HEK293 (cell line): Measurements from ENCODE around the gene PA2G4.

Source experiments
- HOXA7 ChIP-seq: sonication (generic); formaldehyde crosslinking; IDR thresholded peaks from 2 replicates; pipeline ENCODE4 v1.8.1; 2022; ENCODE audit warnings: missing genetic modification reagents, borderline replicate concordance
- HOXC10 ChIP-seq: sonication (generic); formaldehyde crosslinking; IDR thresholded peaks from 2 replicates; pipeline ENCODE4 v1.8.1; 2023; ENCODE audit warnings: mild to moderate bottlenecking, missing genetic modification reagents
- PRDM4 ChIP-seq: fragments of 450-650 bp; formaldehyde crosslinking; IDR thresholded peaks from 2 replicates; pipeline ENCODE4 v1.5.1; 2017; ENCODE audit warnings: missing biosample characterization, missing genetic modification characterization
- SALL2 ChIP-seq: fragments of 450-650 bp; formaldehyde crosslinking; IDR thresholded peaks from 2 replicates; pipeline ENCODE4 v1.5.0; 2017; ENCODE audit warnings: missing biosample characterization, mild to moderate bottlenecking, missing genetic modification characterization, borderline replicate concordance
- SCRT2 ChIP-seq: fragments of 450-650 bp; formaldehyde crosslinking; IDR thresholded peaks from 2 replicates; pipeline ENCODE4 v1.5.1; 2016; ENCODE audit warnings: missing biosample characterization, missing genetic modification characterization
- WT1 ChIP-seq: fragments of 450-650 bp; formaldehyde crosslinking; IDR thresholded peaks from 2 replicates; pipeline ENCODE4 v1.5.1; 2016; ENCODE audit warnings: missing biosample characterization, missing genetic modification characterization
- ZBTB17 ChIP-seq: fragments of 450-650 bp; formaldehyde crosslinking; IDR thresholded peaks from 2 replicates; pipeline ENCODE4 v1.5.1; 2016; ENCODE audit warnings: missing biosample characterization, missing genetic modification characterization
- ZBTB8A ChIP-seq: fragments of 450-650 bp; formaldehyde crosslinking; IDR thresholded peaks from 2 replicates; pipeline ENCODE4 v1.5.1; 2016; ENCODE audit warnings: missing biosample characterization, missing genetic modification characterization
- ZFP69B ChIP-seq: fragments of 450-650 bp; formaldehyde crosslinking; IDR thresholded peaks from 2 replicates; pipeline ENCODE4 v1.5.1; 2016; ENCODE audit warnings: missing biosample characterization, missing genetic modification characterization
- ZNF10 ChIP-seq: fragments of 450-650 bp; formaldehyde crosslinking; IDR thresholded peaks from 2 replicates; pipeline ENCODE4 v1.5.1; 2017; ENCODE audit warnings: missing biosample characterization, missing genetic modification characterization
- ZNF140 ChIP-seq: fragments of 450-650 bp; formaldehyde crosslinking; IDR thresholded peaks from 2 replicates; pipeline ENCODE4 v1.5.1; 2016; ENCODE audit warnings: missing biosample characterization, missing genetic modification characterization
- ZNF211 ChIP-seq: fragments of 450-650 bp; formaldehyde crosslinking; IDR thresholded peaks from 2 replicates; pipeline ENCODE4 v1.5.1; 2016; ENCODE audit warnings: low read depth, missing biosample characterization, missing genetic modification characterization
- ZNF24 ChIP-seq: fragments of 450-650 bp; formaldehyde crosslinking; IDR thresholded peaks from 2 replicates; pipeline ENCODE4 v1.5.1; 2016; ENCODE audit warnings: missing biosample characterization, missing genetic modification characterization
- ZNF311 ChIP-seq: fragments of 450-650 bp; formaldehyde crosslinking; IDR thresholded peaks from 2 replicates; pipeline ENCODE4 v1.5.1; 2017; ENCODE audit warnings: missing biosample characterization, missing genetic modification characterization, borderline replicate concordance
- ZNF341 ChIP-seq: fragments of 450-650 bp; formaldehyde crosslinking; IDR thresholded peaks from 2 replicates; pipeline ENCODE4; 2016; ENCODE audit warnings: low read depth, missing biosample characterization, missing genetic modification characterization
- ZNF521 ChIP-seq: fragments of 450-650 bp; formaldehyde crosslinking; IDR thresholded peaks from 2 replicates; pipeline ENCODE4 v1.5.1; 2017; ENCODE audit warnings: missing biosample characterization, mild to moderate bottlenecking, missing genetic modification characterization
- ZNF580 ChIP-seq: fragments of 450-650 bp; formaldehyde crosslinking; IDR thresholded peaks from 2 replicates; pipeline ENCODE4 v1.5.1; 2016; ENCODE audit warnings: missing biosample characterization, missing genetic modification characterization
- ZNF654 ChIP-seq: fragments of 450-650 bp; formaldehyde crosslinking; IDR thresholded peaks from 2 replicates; pipeline ENCODE4 v1.5.1; 2016; ENCODE audit warnings: low read depth, missing biosample characterization, missing genetic modification characterization
- ZNF670 ChIP-seq: fragments of 450-650 bp; formaldehyde crosslinking; IDR thresholded peaks from 2 replicates; pipeline ENCODE4 v1.5.1; 2016; ENCODE audit warnings: missing biosample characterization, missing genetic modification characterization, low read depth
- ZNF791 ChIP-seq: fragments of 450-650 bp; formaldehyde crosslinking; IDR thresholded peaks from 2 replicates; pipeline ENCODE4 v1.5.1; 2016; ENCODE audit warnings: missing biosample characterization, missing genetic modification characterization
- ZXDB ChIP-seq: fragments of 450-650 bp; formaldehyde crosslinking; IDR thresholded peaks from 2 replicates; pipeline ENCODE4 v1.5.1; 2016; ENCODE audit warnings: missing biosample characterization, missing genetic modification characterization
- TF ChIP-seq, protein P1 (sequence below): fragments of 450-650 bp; formaldehyde crosslinking; IDR thresholded peaks from 2 replicates; pipeline ENCODE4 v1.5.1; 2017; ENCODE audit warnings: missing biosample characterization, missing genetic modification characterization
- TF ChIP-seq, protein P2 (sequence below): fragments of 450-650 bp; formaldehyde crosslinking; IDR thresholded peaks from 2 replicates; pipeline ENCODE4 v1.5.1; 2016; ENCODE audit warnings: missing biosample characterization, missing genetic modification characterization
- TF ChIP-seq, protein P3 (sequence below): fragments of 450-650 bp; formaldehyde crosslinking; IDR thresholded peaks from 2 replicates; pipeline ENCODE4 v1.5.1; 2016; ENCODE audit warnings: missing biosample characterization, missing genetic modification characterization
- TF ChIP-seq, protein P4 (sequence below): fragments of 450-650 bp; formaldehyde crosslinking; IDR thresholded peaks from 2 replicates; pipeline ENCODE4 v1.5.1; 2017; ENCODE audit warnings: missing biosample characterization, missing genetic modification characterization
- TF ChIP-seq, protein P5 (sequence below): fragments of 450-650 bp; formaldehyde crosslinking; IDR thresholded peaks from 2 replicates; pipeline ENCODE4; 2016; ENCODE audit warnings: missing biosample characterization, missing genetic modification characterization
- TF ChIP-seq, protein P6 (sequence below): fragments of 450-650 bp; formaldehyde crosslinking; IDR thresholded peaks from 2 replicates; pipeline ENCODE4 v1.5.1; 2016; ENCODE audit warnings: missing biosample characterization, missing genetic modification characterization

PA2G4 gene

GRCh38 chr12:56150563-56150962, 46.2 kb downstream of the PA2G4 start (continued):
- TF ChIP-seq PRDM4 (tag by site-specific recombination): peak; percentile 34; the same call in 1 of the 2 replicates
- no peak for TF ChIP-seq WT1
- TF ChIP-seq, protein P1, sequence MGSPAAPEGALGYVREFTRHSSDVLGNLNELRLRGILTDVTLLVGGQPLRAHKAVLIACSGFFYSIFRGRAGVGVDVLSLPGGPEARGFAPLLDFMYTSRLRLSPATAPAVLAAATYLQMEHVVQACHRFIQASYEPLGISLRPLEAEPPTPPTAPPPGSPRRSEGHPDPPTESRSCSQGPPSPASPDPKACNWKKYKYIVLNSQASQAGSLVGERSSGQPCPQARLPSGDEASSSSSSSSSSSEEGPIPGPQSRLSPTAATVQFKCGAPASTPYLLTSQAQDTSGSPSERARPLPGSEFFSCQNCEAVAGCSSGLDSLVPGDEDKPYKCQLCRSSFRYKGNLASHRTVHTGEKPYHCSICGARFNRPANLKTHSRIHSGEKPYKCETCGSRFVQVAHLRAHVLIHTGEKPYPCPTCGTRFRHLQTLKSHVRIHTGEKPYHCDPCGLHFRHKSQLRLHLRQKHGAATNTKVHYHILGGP (tag by site-specific recombination): peak; percentile 71
- TF ChIP-seq, protein P2, sequence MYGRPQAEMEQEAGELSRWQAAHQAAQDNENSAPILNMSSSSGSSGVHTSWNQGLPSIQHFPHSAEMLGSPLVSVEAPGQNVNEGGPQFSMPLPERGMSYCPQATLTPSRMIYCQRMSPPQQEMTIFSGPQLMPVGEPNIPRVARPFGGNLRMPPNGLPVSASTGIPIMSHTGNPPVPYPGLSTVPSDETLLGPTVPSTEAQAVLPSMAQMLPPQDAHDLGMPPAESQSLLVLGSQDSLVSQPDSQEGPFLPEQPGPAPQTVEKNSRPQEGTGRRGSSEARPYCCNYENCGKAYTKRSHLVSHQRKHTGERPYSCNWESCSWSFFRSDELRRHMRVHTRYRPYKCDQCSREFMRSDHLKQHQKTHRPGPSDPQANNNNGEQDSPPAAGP (tag by site-specific recombination): no peak
- no peak for TF ChIP-seq SCRT2
- TF ChIP-seq, protein P3, sequence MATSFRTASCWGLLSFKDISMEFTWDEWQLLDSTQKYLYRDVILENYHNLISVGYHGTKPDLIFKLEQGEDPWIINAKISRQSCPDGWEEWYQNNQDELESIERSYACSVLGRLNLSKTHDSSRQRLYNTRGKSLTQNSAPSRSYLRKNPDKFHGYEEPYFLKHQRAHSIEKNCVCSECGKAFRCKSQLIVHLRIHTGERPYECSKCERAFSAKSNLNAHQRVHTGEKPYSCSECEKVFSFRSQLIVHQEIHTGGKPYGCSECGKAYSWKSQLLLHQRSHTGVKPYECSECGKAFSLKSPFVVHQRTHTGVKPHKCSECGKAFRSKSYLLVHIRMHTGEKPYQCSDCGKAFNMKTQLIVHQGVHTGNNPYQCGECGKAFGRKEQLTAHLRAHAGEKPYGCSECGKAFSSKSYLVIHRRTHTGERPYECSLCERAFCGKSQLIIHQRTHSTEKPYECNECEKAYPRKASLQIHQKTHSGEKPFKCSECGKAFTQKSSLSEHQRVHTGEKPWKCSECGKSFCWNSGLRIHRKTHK (tag by site-specific recombination): no peak
- TF ChIP-seq ZBTB8A (tag by site-specific recombination): no peak
- TF ChIP-seq ZNF140 (tag by site-specific recombination): no peak
- no peak for TF ChIP-seq ZNF670
- TF ChIP-seq HOXA7 (CRISPR knock-in tag): no peak
- no peak for TF ChIP-seq ZNF24
- TF ChIP-seq ZBTB17 (tag by site-specific recombination): no peak
- no peak for TF ChIP-seq ZNF341 (tag by site-specific recombination)
- TF ChIP-seq, protein P4, sequence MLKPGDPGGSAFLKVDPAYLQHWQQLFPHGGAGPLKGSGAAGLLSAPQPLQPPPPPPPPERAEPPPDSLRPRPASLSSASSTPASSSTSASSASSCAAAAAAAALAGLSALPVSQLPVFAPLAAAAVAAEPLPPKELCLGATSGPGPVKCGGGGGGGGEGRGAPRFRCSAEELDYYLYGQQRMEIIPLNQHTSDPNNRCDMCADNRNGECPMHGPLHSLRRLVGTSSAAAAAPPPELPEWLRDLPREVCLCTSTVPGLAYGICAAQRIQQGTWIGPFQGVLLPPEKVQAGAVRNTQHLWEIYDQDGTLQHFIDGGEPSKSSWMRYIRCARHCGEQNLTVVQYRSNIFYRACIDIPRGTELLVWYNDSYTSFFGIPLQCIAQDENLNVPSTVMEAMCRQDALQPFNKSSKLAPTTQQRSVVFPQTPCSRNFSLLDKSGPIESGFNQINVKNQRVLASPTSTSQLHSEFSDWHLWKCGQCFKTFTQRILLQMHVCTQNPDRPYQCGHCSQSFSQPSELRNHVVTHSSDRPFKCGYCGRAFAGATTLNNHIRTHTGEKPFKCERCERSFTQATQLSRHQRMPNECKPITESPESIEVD (tag by site-specific recombination): no peak; the same call in 1 of the 2 replicates
- TF ChIP-seq ZNF580 (tag by site-specific recombination): no peak
- no peak for TF ChIP-seq ZFP69B (tag by site-specific recombination)
- TF ChIP-seq ZNF10 (tag by site-specific recombination): no peak
- TF ChIP-seq, protein P5, sequence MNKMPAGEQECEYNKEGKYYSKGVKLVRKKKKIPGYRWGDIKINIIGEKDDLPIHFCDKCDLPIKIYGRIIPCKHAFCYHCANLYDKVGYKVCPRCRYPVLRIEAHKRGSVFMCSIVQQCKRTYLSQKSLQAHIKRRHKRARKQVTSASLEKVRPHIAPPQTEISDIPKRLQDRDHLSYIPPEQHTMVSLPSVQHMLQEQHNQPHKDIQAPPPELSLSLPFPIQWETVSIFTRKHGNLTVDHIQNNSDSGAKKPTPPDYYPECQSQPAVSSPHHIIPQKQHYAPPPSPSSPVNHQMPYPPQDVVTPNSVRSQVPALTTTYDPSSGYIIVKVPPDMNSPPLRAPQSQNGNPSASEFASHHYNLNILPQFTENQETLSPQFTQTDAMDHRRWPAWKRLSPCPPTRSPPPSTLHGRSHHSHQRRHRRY (tag by site-specific recombination): no peak
- no peak for TF ChIP-seq ZNF791
- no peak for TF ChIP-seq ZNF521 (tag by site-specific recombination)
- no peak for TF ChIP-seq HOXC10 (CRISPR knock-in tag)
- no peak for TF ChIP-seq ZNF211 (tag by site-specific recombination)
- no peak for TF ChIP-seq ZXDB (tag by site-specific recombination)
- no peak for TF ChIP-seq ZNF654 (tag by site-specific recombination)
- TF ChIP-seq ZNF311: no peak
- TF ChIP-seq, protein P6, sequence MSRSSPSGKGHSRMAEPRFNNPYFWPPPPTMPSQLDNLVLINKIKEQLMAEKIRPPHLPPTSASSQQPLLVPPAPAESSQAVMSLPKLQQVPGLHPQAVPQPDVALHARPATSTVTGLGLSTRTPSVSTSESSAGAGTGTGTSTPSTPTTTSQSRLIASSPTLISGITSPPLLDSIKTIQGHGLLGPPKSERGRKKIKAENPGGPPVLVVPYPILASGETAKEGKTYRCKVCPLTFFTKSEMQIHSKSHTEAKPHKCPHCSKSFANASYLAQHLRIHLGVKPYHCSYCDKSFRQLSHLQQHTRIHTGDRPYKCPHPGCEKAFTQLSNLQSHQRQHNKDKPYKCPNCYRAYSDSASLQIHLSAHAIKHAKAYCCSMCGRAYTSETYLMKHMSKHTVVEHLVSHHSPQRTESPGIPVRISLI (tag by site-specific recombination): no peak
- TF ChIP-seq SALL2: no peak
